ENCODE results near the gene CKMT2.

DNA sequence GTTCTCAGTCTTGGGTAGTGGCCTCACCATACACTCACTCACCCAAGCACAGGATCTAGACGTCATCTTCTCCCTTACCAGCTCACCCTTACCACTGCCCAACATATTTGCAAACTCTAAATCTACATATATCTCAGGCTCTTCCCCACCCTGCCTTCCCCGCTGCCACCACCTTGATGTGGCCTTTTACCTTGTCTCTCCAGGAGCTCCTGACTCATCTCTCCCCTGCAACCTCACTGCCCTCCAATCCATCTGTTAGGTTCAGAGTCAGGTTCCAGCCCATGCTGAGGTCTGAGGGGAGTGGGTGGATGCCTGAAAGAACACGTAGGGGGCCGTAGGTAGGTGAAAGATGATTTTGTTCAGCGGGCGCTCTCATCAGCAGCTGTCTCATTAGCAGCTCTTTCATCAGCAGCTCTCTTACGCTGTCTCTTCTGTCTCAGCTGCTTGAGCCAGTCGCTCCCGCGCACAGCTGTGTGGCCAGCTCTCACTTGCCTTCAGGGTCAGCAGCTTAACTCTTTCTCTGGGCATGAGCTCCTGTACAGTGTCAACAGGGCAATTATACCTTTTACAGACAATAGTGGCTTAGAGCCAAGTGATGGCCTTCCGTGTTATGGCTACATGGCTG is 23.1 kb upstream of the CKMT2 start:
- TF ChIP-seq RFX5 (IDR thresholded peaks at IDR 0.05; ENCODE audit: borderline replicate concordance, low read depth, low read length) (no peak), GABPA (IDR thresholded peaks at IDR 0.05; ENCODE audit: borderline replicate concordance, insufficient read depth, low read length) (no peak), SRF (IDR thresholded peaks at IDR 0.05; ENCODE audit: low read depth, low read length) (no peak)

Measured in H1 (cell line).